ENCODE data around the gene DAO.
"Not testable (repeated sequence)": the region's sequence is repeated elsewhere in the genome, so short reads cannot be mapped to it uniquely, and the experiment has no call there.

The DAO gene

DNA sequence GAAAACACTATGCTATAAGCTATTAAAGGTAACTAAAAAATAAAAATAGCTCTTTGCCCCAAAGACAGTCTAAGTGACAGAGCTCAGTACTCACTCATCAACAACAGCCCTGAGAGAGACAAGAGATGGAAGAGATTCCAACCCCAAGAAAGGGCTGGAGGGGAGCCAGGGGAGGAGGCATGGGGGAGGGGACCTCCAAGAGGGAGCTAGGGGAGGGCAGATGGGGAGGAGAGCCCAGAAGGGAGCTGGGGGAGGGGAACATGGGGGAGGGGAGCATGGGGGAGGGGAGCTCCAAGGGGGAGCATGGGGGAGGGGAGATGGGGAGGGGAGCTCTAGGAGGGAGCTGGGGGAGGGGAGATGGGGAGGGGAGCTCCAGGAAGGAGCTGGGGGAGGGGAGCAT is 30.2 kb upstream of the DAO start:
- no peak for DNase-seq (ENCODE audit: low spot score)

DNA sequence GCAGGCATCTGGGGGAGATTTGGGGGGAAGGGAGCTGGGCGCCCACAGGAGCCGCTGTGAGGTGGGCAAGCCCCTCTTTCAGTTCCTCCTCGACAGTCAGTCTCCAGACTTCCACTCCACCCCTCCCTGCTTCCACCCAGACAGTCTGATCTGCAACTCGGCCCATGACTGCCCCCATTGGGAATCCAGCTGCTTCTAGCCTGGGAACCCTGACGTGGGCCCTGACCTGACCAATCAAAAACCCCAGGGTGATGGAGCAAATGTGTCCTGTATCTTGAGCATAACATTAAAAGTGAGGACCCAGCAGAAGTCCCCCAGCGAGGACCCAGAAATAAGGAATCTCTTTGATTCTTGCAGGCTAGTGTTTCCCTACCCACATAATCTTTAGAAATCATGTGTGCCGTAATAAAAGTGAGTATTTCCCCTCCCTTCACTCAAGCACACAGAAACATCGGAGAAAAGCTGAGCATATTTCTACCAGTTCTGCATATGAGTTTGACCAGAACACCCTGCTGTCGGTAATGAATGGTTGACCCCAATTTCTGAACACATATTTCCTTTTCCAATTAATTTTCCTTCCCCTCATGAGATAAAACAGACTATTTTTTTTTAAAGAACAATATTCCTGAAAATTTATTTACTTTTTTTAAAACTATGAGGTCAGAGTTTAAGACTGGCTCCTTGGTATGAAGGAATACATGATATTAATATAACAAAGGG is 28.9 kb upstream of the DAO start:
- DNase-seq (ENCODE audit: low spot score) = no peak

GRCh38 chr12:108852674-108853309 is 27.1 kb upstream of the DAO start:
- DNase-seq (ENCODE audit: low spot score) = no peak

- no peak for DNase-seq (ENCODE audit: low spot score)
Measured at GRCh38 chr12:108853426-108853825, 26.5 kb upstream of the DAO start.

GRCh38 chr12:108853981-108854446 is 25.9 kb upstream of the DAO start:
- no peak for DNase-seq (ENCODE audit: low spot score)

DNA sequence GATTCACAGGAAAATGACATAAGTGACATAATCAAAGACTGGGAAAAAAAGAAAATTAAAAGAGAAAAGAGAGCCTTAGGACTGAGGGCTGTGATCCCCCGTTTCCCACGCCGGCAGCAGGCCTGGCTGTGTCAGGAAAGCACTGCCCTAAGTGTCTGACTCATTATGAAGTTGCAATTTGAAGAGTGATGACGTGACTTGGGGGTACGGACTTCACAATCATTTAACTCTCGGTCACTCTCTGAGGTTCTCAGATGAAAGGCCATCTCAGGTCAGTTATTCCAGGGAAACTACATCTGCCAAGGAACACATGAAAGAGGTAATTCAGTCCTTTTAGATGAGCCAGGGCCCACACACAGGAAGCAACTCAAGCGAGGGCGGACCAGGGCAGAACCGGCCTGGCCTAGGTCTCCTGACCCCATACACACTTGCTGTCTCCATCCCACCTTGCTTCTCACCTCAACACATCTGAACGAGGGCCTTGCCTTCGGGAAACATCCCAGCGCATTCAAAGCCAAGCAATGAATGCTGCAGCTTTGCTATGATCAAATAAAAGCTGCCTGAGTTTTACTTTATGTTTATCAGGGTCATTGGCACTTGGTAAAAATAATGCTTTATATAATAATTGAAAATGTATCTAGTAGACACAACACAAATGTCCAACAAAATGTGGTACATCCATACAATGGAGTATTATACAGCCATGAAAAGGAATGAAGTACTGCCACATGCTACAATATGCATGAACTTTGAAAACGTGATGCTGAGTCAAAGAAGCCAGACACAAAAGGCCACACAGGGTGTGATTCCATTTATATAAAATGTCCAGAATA is 25.2 kb upstream of the DAO start:
- DNase-seq (ENCODE audit: low spot score) = peak; percentile 51

DNA sequence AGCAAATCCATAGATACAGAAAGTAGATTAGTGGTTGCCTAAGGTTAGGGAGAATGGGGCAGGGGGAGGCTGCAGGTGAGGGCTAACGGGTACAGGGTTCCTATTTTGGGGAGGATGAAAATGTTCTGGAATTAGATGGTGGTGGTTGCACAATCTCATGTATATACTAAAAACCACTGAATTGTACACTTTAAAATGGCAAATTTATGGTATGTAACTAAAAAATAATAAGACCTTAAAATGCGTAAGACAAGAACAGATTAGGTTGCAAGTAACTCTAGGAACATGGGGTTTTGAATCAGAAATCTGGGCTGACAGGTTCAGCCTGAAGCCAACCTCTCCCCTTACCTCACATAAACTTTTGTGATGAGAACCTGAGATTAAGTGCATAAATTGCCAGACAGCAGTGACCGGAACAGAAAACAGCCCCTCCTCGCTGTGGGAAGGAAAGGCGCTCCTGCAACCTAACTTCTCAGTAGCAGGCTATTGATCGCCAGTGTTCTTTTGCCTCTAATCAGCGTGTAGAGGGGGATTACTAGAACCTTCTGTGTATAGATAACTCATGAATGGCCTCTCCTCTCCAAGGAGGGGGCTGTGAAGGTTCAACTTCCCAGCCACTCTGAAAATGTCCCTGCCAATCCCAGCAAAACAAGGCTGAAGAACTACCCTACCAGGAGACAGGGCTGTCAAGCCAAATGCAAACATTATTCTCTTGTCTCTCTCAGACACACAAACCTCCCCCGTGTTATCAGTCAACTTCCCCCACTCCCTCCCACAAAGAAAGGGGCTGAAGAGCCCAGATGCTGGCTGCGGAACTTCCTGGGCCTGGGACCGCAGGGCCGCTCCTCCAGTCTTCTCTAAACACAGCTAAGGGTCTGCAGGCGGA is 24.4 kb upstream of the DAO start:
- DNase-seq (ENCODE audit: low spot score) = no peak

- no peak for DNase-seq (ENCODE audit: low spot score)
Measured at GRCh38 chr12:108856170-108856427, 23.8 kb upstream of the DAO start.

- DNase-seq (ENCODE audit: low spot score) = peak; percentile 50
Measured at GRCh38 chr12:108856428-108857157, 23.3 kb upstream of the DAO start.

- DNase-seq (ENCODE audit: low spot score) = no peak
Measured at GRCh38 chr12:108857158-108857407, 22.8 kb upstream of the DAO start.

DNA sequence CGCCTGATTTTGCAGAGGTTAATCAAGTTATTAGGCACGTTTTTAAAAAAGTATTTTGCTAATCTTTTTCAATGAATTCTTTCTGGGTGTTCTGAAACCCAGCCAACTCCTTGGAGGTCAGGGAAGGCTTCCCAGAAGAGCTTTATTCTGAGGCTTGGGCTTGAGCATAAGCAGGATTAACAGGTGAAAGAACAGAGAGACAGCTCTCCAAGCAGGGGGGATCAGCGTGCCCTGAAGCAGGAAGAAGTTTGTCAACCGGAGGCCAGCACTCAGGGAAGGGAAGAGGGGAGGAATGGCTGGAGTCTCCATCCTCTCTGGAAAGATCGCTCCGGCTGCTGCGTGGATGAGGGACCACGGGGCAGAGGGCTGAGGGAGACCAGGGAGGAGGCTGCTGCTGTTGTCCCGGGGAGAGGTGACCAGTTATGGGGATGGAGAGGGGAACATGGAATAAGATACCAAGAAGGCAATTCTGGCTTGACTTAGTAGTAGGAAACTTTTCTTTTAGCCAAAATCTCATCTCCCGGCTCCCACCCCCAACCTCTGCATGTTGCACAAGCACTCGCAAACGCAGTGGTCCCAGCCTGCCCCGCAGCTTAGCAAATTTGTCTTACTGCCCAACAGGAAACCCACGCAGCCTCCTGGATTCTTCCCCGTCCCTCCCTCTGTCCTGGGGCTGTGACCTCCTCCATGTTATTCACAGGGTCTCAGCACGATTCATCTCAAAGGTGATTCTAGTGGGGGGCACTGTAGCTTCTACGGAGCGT is 21.4 kb upstream of the DAO start:
- DNase-seq (ENCODE audit: low spot score) = no peak

GRCh38 chr12:108859141-108859922 is 20.6 kb upstream of the DAO start:
- not testable (repeated sequence) for DNase-seq (ENCODE audit: low spot score)

GRCh38 chr12:108859923-108860291 is 20.0 kb upstream of the DAO start:
- no peak for DNase-seq (ENCODE audit: low spot score)

- no peak for DNase-seq (ENCODE audit: low spot score)
Measured at GRCh38 chr12:108860443-108860842, 19.4 kb upstream of the DAO start.

GRCh38 chr12:108861878-108862587 is 17.9 kb upstream of the DAO start:
- no peak for DNase-seq (ENCODE audit: low spot score)

DNA sequence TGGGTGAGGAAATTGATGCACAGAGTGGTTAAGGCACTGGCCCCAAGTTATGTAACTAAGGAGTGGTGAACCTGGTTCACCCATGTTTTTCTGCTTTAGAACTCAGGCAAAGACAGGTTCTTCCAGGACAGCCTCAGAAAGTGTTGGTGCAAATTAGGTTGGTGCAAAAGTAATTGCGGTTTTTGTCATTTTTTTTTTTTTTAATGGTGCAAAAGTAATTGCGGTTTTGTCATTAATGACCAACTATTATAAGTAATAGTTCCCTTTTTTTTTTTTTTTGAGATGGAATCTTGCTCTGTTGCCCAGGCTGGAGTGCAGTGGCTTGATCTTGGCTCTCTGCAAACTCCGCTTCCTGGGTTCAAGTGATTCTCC is 17.3 kb upstream of the DAO start:
- DNase-seq (ENCODE audit: low spot score) = no peak

DNA sequence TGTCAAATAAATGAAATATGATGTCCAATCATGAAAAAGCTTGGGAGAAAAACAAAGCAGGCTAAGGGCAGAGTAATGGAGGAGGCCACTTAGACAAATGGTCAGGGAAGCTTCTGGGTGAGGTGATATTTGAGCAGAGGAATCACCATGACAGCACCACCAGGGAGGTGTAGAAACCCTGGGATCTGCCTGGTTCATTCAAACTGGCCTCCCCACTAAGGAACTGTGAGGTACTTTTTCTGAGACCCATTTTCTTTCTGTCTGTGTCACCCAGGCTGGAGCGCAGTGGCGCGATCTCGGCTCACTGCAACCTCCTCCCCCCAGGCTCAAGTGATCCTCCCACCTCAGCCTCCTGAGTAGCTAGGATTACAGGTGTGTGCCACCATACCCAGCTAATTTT is 14.7 kb upstream of the DAO start:
- no peak for DNase-seq (ENCODE audit: low spot score)

GRCh38 chr12:108866083-108866482 is 13.8 kb upstream of the DAO start:
- not testable (repeated sequence) for DNase-seq (ENCODE audit: low spot score)

- no peak for DNase-seq (ENCODE audit: low spot score)
Measured at GRCh38 chr12:108868781-108869180, 11.1 kb upstream of the DAO start.

DNA sequence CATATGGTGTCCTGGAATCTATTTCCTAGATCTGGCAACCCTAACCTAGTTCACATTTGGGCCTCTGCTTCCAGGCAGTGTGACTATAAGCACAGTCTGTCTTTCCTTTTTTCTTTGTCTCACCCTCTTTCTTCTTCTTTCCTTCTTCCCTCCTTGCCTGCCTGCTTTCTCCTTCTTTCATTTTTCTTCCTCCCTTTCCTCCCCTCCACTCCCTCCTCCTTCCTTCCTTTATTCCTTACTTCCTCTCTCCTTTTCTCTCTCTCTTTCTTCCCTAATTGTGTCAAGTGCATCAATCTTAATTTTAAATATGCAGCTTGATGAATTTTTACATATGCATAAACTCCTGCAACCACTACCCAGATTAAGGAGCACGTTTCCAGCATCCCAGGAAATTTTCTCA is 4.6 kb upstream of the DAO start:
- DNase-seq (ENCODE audit: low spot score) = no peak
